Measurements from ENCODE around the gene RDH13.

GRCh38 chr19:55087542-55087901, 24.6 kb upstream of the RDH13 start:
- TF ChIP-seq CTCF (IDR thresholded peaks at IDR 0.05), result no peak
- TF ChIP-seq POLR2A (IDR thresholded peaks at IDR 0.05; ENCODE audit: low read length), result no peak
